Measurements from ENCODE around the gene MPRIP. TPM values are rescaled to one million over a fixed set of nuclear protein-coding genes. Genes with fewer than 3 reads are reported as not detected.
A peak's percentile ranks its signal among the peaks of the same experiment; 100 is the strongest.

Gene MPRIP
- total and polyA plus RNA-seq, 8 donors = 80.2 to 518 (median 190) TPM

- H3K4me3 ChIP-seq = no peak overlapping the region
- intact Hi-C loops (cut with DNase I; ENCODE audit: low total_unique reads) = no loop called here
- H3K27me3 ChIP-seq = no peaks in the 10 kb centered on the region
- WGBS, 5 donors = 54 to 79% (median 71%) methylated on average over 7 of the region's 7 CpGs
- H3K27ac ChIP-seq = peak overlapping the region in 4 of 5 donors; percentile 45 to 95 (median 59)
- no peaks in the 10 kb centered on the region for H3K9me3 ChIP-seq
- no peak for DNase-seq
- peaks cover 0 to 12% (median 8%) of the 10 kb centered on the region in 4 donors for H3K36me3 ChIP-seq
- TF ChIP-seq POLR2A (IDR thresholded peaks at IDR 0.05) (no peak), EP300 (IDR thresholded peaks at IDR 0.05) (no peak), POLR2AphosphoS5 (IDR thresholded peaks at IDR 0.05) (no peak), CTCF (IDR thresholded peaks at IDR 0.05) (no peak)
- peaks cover 23 to 56% (median 45%) of the 10 kb centered on the region in 4 donors for H3K4me1 ChIP-seq
Observed at GRCh38 chr17:17200311-17200710, 158.1 kb downstream of the MPRIP start.

DNA sequence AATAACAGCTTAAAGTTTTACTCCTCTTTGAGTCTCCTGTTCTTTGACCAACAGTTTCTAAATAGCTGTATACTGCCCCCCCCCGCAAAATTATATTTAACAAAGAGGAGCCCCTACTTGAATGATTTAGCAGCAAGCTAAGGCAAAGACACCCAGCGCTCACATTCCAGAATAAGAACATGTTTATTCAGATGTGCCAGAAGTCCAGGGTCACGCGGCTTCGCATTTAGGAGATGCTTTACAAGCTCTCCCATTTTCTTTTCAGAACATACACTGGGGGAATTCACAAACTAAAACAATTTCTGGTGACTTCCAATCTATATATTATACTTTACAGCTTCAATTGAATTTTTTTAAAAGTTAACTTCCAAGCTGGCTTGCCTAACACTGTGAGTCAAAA lies 158.6 kb downstream of the MPRIP start:
- peak overlapping the region in 4 of 5 donors; percentile 45 to 95 (median 59) for H3K27ac ChIP-seq

GRCh38 chr17:17201271-17201670 lies 159.0 kb downstream of the MPRIP start:
- Histone ChIP-seq H3K27me3 (no peaks in the 10 kb centered on the region), H3K27ac (peak overlapping the region in 4 of 5 donors; percentile 45 to 95 (median 59)), H3K36me3 (peaks cover 0 to 12% (median 8%) of the 10 kb centered on the region in 4 donors), H3K9me3 (no peaks in the 10 kb centered on the region), H3K4me1 (peaks cover 33 to 66% (median 55%) of the 10 kb centered on the region in 4 donors), H3K4me3 (no peak overlapping the region)
- no peak for TF ChIP-seq POLR2AphosphoS5 (IDR thresholded peaks at IDR 0.05)
- intact Hi-C loops (cut with DNase I; ENCODE audit: low total_unique reads) = no loop called here
- WGBS, 5 donors = 75 to 86% (median 82%) methylated on average over 10 of the region's 10 CpGs
- no peak for DNase-seq

More for the DNA sequence above, 158.6 kb downstream of the MPRIP start:
- Histone ChIP-seq H3K4me3 (no peak overlapping the region), H3K36me3 (peaks cover 0 to 12% (median 8%) of the 10 kb centered on the region in 4 donors), H3K27me3 (no peaks in the 10 kb centered on the region), H3K9me3 (no peaks in the 10 kb centered on the region), H3K4me1 (peaks cover 28 to 61% (median 50%) of the 10 kb centered on the region in 4 donors)
- TF ChIP-seq EP300 (IDR thresholded peaks at IDR 0.05) (no peak), POLR2AphosphoS5 (IDR thresholded peaks at IDR 0.05) (no peak), POLR2A (IDR thresholded peaks at IDR 0.05) (no peak)
- DNase-seq = peak in 1 of 2 donors; percentile 65
- 48 to 73% (median 69%) methylated on average over 5 of the region's 5 CpGs for WGBS, 5 donors
- intact Hi-C loops (cut with DNase I; ENCODE audit: low total_unique reads) = no loop called here

GRCh38 chr17:17201907-17202306 lies 159.7 kb downstream of the MPRIP start:
- Histone ChIP-seq H3K9me3 (no peaks in the 10 kb centered on the region), H3K4me1 (peaks cover 39 to 72% (median 61%) of the 10 kb centered on the region in 4 donors), H3K27me3 (no peaks in the 10 kb centered on the region), H3K4me3 (no peak overlapping the region), H3K27ac (peak overlapping the region in 4 of 5 donors; percentile 45 to 95 (median 59)), H3K36me3 (peaks cover 0 to 12% (median 8%) of the 10 kb centered on the region in 4 donors)
- WGBS, 5 donors = 78 to 91% (median 85%) methylated on average over 8 of the region's 8 CpGs
- TF ChIP-seq CTCF (IDR thresholded peaks at IDR 0.05) = no peak
- peak in 1 of 3 donors; percentile 9 for TF ChIP-seq POLR2AphosphoS5 (IDR thresholded peaks at IDR 0.05)
- no peak for TF ChIP-seq EP300 (IDR thresholded peaks at IDR 0.05)
- intact Hi-C loops (cut with DNase I; ENCODE audit: low total_unique reads) = no loop called here
- DNase-seq = no peak

- WGBS, 5 donors = 80 to 93% (median 85%) methylated on average over 14 to 15 of the region's 15 CpGs
Observed at GRCh38 chr17:17203173-17203730, 161.0 kb downstream of the MPRIP start.

More at GRCh38 chr17:17203173-17203730, 161.0 kb downstream of the MPRIP start:
- Histone ChIP-seq H3K4me3 (no peak overlapping the region), H3K36me3 (peaks cover 0 to 12% (median 8%) of the 10 kb centered on the region in 4 donors), H3K9me3 (no peaks in the 10 kb centered on the region), H3K27ac (peak overlapping the region in 3 of 5 donors; percentile 59 to 95 (median 87)), H3K27me3 (no peaks in the 10 kb centered on the region), H3K4me1 (peaks cover 40 to 77% (median 65%) of the 10 kb centered on the region in 4 donors)
- no peak for DNase-seq
- TF ChIP-seq POLR2AphosphoS5 (IDR thresholded peaks at IDR 0.05) (no peak), CTCF (IDR thresholded peaks at IDR 0.05) (no peak), POLR2A (IDR thresholded peaks at IDR 0.05) (no peak), EP300 (IDR thresholded peaks at IDR 0.05) (no peak)
- intact Hi-C loops (cut with DNase I; ENCODE audit: low total_unique reads) = no loop called here
